Measurements from ENCODE around the gene GPR152. TPM values are rescaled to one million over a fixed set of nuclear protein-coding genes. Genes with fewer than 3 reads are reported as not detected.

Gene GPR152
- total RNA-seq, 1 experiment from 2014 or later: not detected

GRCh38 chr11:67472882-67473281, 20.4 kb upstream of the GPR152 start:
- no TSS peak for BruUV-seq (replicated peaks)
- H3K4me3 ChIP-seq (ENCODE audit: low read depth, low read length): no peak overlapping the region
- H3K4me1 ChIP-seq: peaks cover 18% of the 10 kb centered on the region
- Mint-ChIP-seq H3K27me3 (ENCODE audit: insufficient read depth, unreplicated experiment) (no peaks in the 10 kb centered on the region), H3K4me3 (ENCODE audit: unreplicated experiment) (no peak overlapping the region), H3K36me3 (ENCODE audit: insufficient read depth, unreplicated experiment) (peaks cover 8% of the 10 kb centered on the region), H3K27ac (ENCODE audit: unreplicated experiment) (no peak overlapping the region), H3K9me3 (ENCODE audit: unreplicated experiment) (no peaks in the 10 kb centered on the region), H3K4me1 (ENCODE audit: low read depth, unreplicated experiment) (peaks cover 7% of the 10 kb centered on the region)
- H3K36me3 ChIP-seq (ENCODE audit: control insufficient read depth, insufficient read depth, low read length): no peaks in the 10 kb centered on the region
- ChIA-PET CTCF (interaction anchor here (0.7 kb wide), 1 partner anchor 52 kb away, joined by 4 read pairs; no protein-coding TSS in a partner anchor), POLR2A (no interaction called here)
- H3K27me3 ChIP-seq (replicated peaks; ENCODE audit: control insufficient read depth, insufficient read depth, low read length): no peaks in the 10 kb centered on the region
- H3K9me3 ChIP-seq: no peaks in the 10 kb centered on the region
- intact Hi-C loops (cut with micrococcal nuclease; ENCODE audit: unreplicated experiment): no loop called here
- no peak for TF ChIP-seq CTCF (IDR thresholded peaks at IDR 0.05; ENCODE audit: insufficient read depth in 1 of 2, low read depth in 1 of 2, low read length in 1 of 2, severe bottlenecking in 1 of 2, unreplicated experiment in 1 of 2)
- DNase-seq: no peak

GRCh38 chr11:67470337-67471002, 17.9 kb upstream of the GPR152 start:
- Histone ChIP-seq H3K4me3 (ENCODE audit: low read depth, low read length) (no peak overlapping the region), H3K9me3 (no peaks in the 10 kb centered on the region), H3K27me3 (replicated peaks; ENCODE audit: control insufficient read depth, insufficient read depth, low read length) (no peaks in the 10 kb centered on the region), H3K36me3 (ENCODE audit: control insufficient read depth, insufficient read depth, low read length) (no peaks in the 10 kb centered on the region), H3K4me1 (peaks cover 16% of the 10 kb centered on the region)
- DNase-seq: no peak
- Mint-ChIP-seq H3K9me3 (ENCODE audit: unreplicated experiment) (no peaks in the 10 kb centered on the region), H3K4me1 (ENCODE audit: low read depth, unreplicated experiment) (peaks cover 14% of the 10 kb centered on the region), H3K27ac (ENCODE audit: unreplicated experiment) (no peak overlapping the region), H3K4me3 (ENCODE audit: unreplicated experiment) (peak overlapping the region; percentile 94), H3K27me3 (ENCODE audit: insufficient read depth, unreplicated experiment) (no peaks in the 10 kb centered on the region), H3K36me3 (ENCODE audit: insufficient read depth, unreplicated experiment) (peaks cover 13% of the 10 kb centered on the region)
- ChIA-PET POLR2A (no interaction called here), CTCF (interaction anchor here (3.8 kb wide), 1 partner anchor 69 kb away, joined by 38 read pairs; the partner anchor contains the start of gene PPP1CA)
- BruUV-seq (replicated peaks): no TSS peak
- no peak for TF ChIP-seq CTCF (IDR thresholded peaks at IDR 0.05; ENCODE audit: insufficient read depth in 1 of 2, low read depth in 1 of 2, low read length in 1 of 2, severe bottlenecking in 1 of 2, unreplicated experiment in 1 of 2)
- intact Hi-C loops (cut with micrococcal nuclease; ENCODE audit: unreplicated experiment): no loop called here

- peaks cover 18% of the 10 kb centered on the region for H3K36me3 Mint-ChIP-seq (ENCODE audit: insufficient read depth, unreplicated experiment)
- peaks cover 20% of the 10 kb centered on the region for H3K4me1 ChIP-seq
- H3K4me3 Mint-ChIP-seq (ENCODE audit: unreplicated experiment): peak overlapping the region; percentile 94
- peaks cover 20% of the 10 kb centered on the region for H3K4me1 Mint-ChIP-seq (ENCODE audit: low read depth, unreplicated experiment)
- H3K36me3 ChIP-seq (ENCODE audit: control insufficient read depth, insufficient read depth, low read length): no peaks in the 10 kb centered on the region
- no peaks in the 10 kb centered on the region for H3K27me3 Mint-ChIP-seq (ENCODE audit: insufficient read depth, unreplicated experiment)
- ChIA-PET POLR2A (interaction anchor here (1.4 kb wide), 1 partner anchor 15 kb away, joined by 3 read pairs; no protein-coding TSS in a partner anchor), CTCF (interaction anchor here (0.6 to 3.8 kb wide), 4 partner anchors 30 to 138 kb away, joined by 3 to 38 read pairs (median 4); partner anchors contain the start of genes GSTP1 and PPP1CA)
- no peaks in the 10 kb centered on the region for H3K9me3 ChIP-seq
- BruUV-seq (replicated peaks): no TSS peak
- peak overlapping the region; percentile 40 for H3K27ac Mint-ChIP-seq (ENCODE audit: unreplicated experiment)
- peak overlapping the region; percentile 69 for H3K4me3 ChIP-seq (ENCODE audit: low read depth, low read length)
- H3K27me3 ChIP-seq (replicated peaks; ENCODE audit: control insufficient read depth, insufficient read depth, low read length): no peaks in the 10 kb centered on the region
- H3K9me3 Mint-ChIP-seq (ENCODE audit: unreplicated experiment): no peaks in the 10 kb centered on the region
- no peak for TF ChIP-seq CTCF (IDR thresholded peaks at IDR 0.05; ENCODE audit: insufficient read depth in 1 of 2, low read depth in 1 of 2, low read length in 1 of 2, severe bottlenecking in 1 of 2, unreplicated experiment in 1 of 2)
- no peak for DNase-seq
- intact Hi-C loops (cut with micrococcal nuclease; ENCODE audit: unreplicated experiment): loop anchor here (1.0 to 2.0 kb wide), 7 partner anchors 14 to 80 kb away; partner anchors contain the start of genes AIP, CDK2AP2, CORO1B and PPP1CA
Observed at GRCh38 chr11:67469508-67469811, 16.9 kb upstream of the GPR152 start.

Data from Caco-2 (cell line).